Measurements from ENCODE around the gene AMIGO1.

AMIGO1 gene

GRCh38 chr1:109509176-109510134, at the start of gene AMIGO1:
TSS of gene AMIGO1 (minus strand) at chr1:109509727. CDS start at chr1:109508912, 815 bp downstream.
- Histone ChIP-seq H3K9ac (ENCODE audit: low read depth, low read length) (peak within 1 kb of the TSS; percentile 54), H3K36me3 (ENCODE audit: control insufficient read depth, insufficient read depth, low read length) (no peaks in the 10 kb centered on the region), H3K4me3 (ENCODE audit: low read depth, low read length) (peak within 1 kb of the TSS; percentile 95), H3K27me3 (ENCODE audit: control insufficient read depth, insufficient read depth, low read length) (peaks cover 44% of the 10 kb centered on the region), H3K4me1 (ENCODE audit: control insufficient read depth, insufficient read depth, low read length) (no peaks in the 10 kb centered on the region), H3K9me3 (ENCODE audit: control insufficient read depth, insufficient read depth, low read length) (no peaks in the 10 kb centered on the region)

GRCh38 chr1:109557520-109557919, 48.0 kb upstream of the AMIGO1 start:
- no peaks in the 10 kb centered on the region for H3K9me3 ChIP-seq (ENCODE audit: control insufficient read depth, insufficient read depth, low read length)
- H3K36me3 ChIP-seq (ENCODE audit: control insufficient read depth, insufficient read depth, low read length): no peaks in the 10 kb centered on the region
- H3K9ac ChIP-seq (ENCODE audit: low read depth, low read length): no peak overlapping the region
- H3K27me3 ChIP-seq (ENCODE audit: control insufficient read depth, insufficient read depth, low read length): no peaks in the 10 kb centered on the region
- H3K4me1 ChIP-seq (ENCODE audit: control insufficient read depth, insufficient read depth, low read length): peaks cover 7% of the 10 kb centered on the region
- H3K4me3 ChIP-seq (ENCODE audit: low read depth, low read length): no peak overlapping the region

- H3K27me3 ChIP-seq (ENCODE audit: control insufficient read depth, insufficient read depth, low read length): no peaks in the 10 kb centered on the region
- peaks cover 7% of the 10 kb centered on the region for H3K4me1 ChIP-seq (ENCODE audit: control insufficient read depth, insufficient read depth, low read length)
- no peaks in the 10 kb centered on the region for H3K36me3 ChIP-seq (ENCODE audit: control insufficient read depth, insufficient read depth, low read length)
Measured at GRCh38 chr1:109556563-109556962, 47.0 kb upstream of the AMIGO1 start.

GRCh38 chr1:109548321-109549267, 39.1 kb upstream of the AMIGO1 start, which contains the start of gene GNAI3:
TSS of gene GNAI3 (plus strand) at chr1:109548615. CDS start at chr1:109548721, 106 bp downstream.
- Histone ChIP-seq H3K27me3 (ENCODE audit: control insufficient read depth, insufficient read depth, low read length) (no peaks in the 10 kb centered on the region), H3K4me1 (ENCODE audit: control insufficient read depth, insufficient read depth, low read length) (peaks cover 5% of the 10 kb centered on the region), H3K36me3 (ENCODE audit: control insufficient read depth, insufficient read depth, low read length) (no peaks in the 10 kb centered on the region)

More at GRCh38 chr1:109556563-109556962, 47.0 kb upstream of the AMIGO1 start:
- H3K4me3 ChIP-seq (ENCODE audit: low read depth, low read length): no peak overlapping the region
- H3K9ac ChIP-seq (ENCODE audit: low read depth, low read length): no peak overlapping the region
- H3K9me3 ChIP-seq (ENCODE audit: control insufficient read depth, insufficient read depth, low read length): no peaks in the 10 kb centered on the region

GRCh38 chr1:109547463-109548320, 38.2 kb upstream of the AMIGO1 start:
- no peaks in the 10 kb centered on the region for H3K9me3 ChIP-seq (ENCODE audit: control insufficient read depth, insufficient read depth, low read length)

More at GRCh38 chr1:109548321-109549267, 39.1 kb upstream of the AMIGO1 start, which contains the start of gene GNAI3:
- no peaks in the 10 kb centered on the region for H3K9me3 ChIP-seq (ENCODE audit: control insufficient read depth, insufficient read depth, low read length)
- H3K9ac ChIP-seq (ENCODE audit: low read depth, low read length): peak within 1 kb of the TSS; percentile 79
- peak within 1 kb of the TSS; percentile 94 for H3K4me3 ChIP-seq (ENCODE audit: low read depth, low read length)

GRCh38 chr1:109546311-109547109, 37.0 kb upstream of the AMIGO1 start:
- Histone ChIP-seq H3K4me3 (ENCODE audit: low read depth, low read length) (peak overlapping the region; percentile 94), H3K4me1 (ENCODE audit: control insufficient read depth, insufficient read depth, low read length) (peaks cover 5% of the 10 kb centered on the region), H3K27me3 (ENCODE audit: control insufficient read depth, insufficient read depth, low read length) (no peaks in the 10 kb centered on the region), H3K36me3 (ENCODE audit: control insufficient read depth, insufficient read depth, low read length) (no peaks in the 10 kb centered on the region), H3K9me3 (ENCODE audit: control insufficient read depth, insufficient read depth, low read length) (no peaks in the 10 kb centered on the region), H3K9ac (ENCODE audit: low read depth, low read length) (peak overlapping the region; percentile 62)

More at GRCh38 chr1:109547463-109548320, 38.2 kb upstream of the AMIGO1 start:
- Histone ChIP-seq H3K4me1 (ENCODE audit: control insufficient read depth, insufficient read depth, low read length) (peaks cover 5% of the 10 kb centered on the region), H3K4me3 (ENCODE audit: low read depth, low read length) (peak overlapping the region; percentile 94), H3K27me3 (ENCODE audit: control insufficient read depth, insufficient read depth, low read length) (no peaks in the 10 kb centered on the region), H3K9ac (ENCODE audit: low read depth, low read length) (peak overlapping the region; percentile 75), H3K36me3 (ENCODE audit: control insufficient read depth, insufficient read depth, low read length) (no peaks in the 10 kb centered on the region)

- Histone ChIP-seq H3K9ac (ENCODE audit: low read depth, low read length) (no peak overlapping the region), H3K4me1 (ENCODE audit: control insufficient read depth, insufficient read depth, low read length) (peaks cover 9% of the 10 kb centered on the region)
Measured at GRCh38 chr1:109543988-109544735, 34.6 kb upstream of the AMIGO1 start.

GRCh38 chr1:109543283-109543987, 33.9 kb upstream of the AMIGO1 start:
- Histone ChIP-seq H3K9ac (ENCODE audit: low read depth, low read length) (no peak overlapping the region), H3K27me3 (ENCODE audit: control insufficient read depth, insufficient read depth, low read length) (no peaks in the 10 kb centered on the region), H3K4me3 (ENCODE audit: low read depth, low read length) (no peak overlapping the region), H3K9me3 (ENCODE audit: control insufficient read depth, insufficient read depth, low read length) (no peaks in the 10 kb centered on the region), H3K4me1 (ENCODE audit: control insufficient read depth, insufficient read depth, low read length) (peaks cover 9% of the 10 kb centered on the region), H3K36me3 (ENCODE audit: control insufficient read depth, insufficient read depth, low read length) (no peaks in the 10 kb centered on the region)

More at GRCh38 chr1:109543988-109544735, 34.6 kb upstream of the AMIGO1 start:
- Histone ChIP-seq H3K27me3 (ENCODE audit: control insufficient read depth, insufficient read depth, low read length) (no peaks in the 10 kb centered on the region), H3K36me3 (ENCODE audit: control insufficient read depth, insufficient read depth, low read length) (no peaks in the 10 kb centered on the region), H3K9me3 (ENCODE audit: control insufficient read depth, insufficient read depth, low read length) (no peaks in the 10 kb centered on the region), H3K4me3 (ENCODE audit: low read depth, low read length) (no peak overlapping the region)

- H3K9me3 ChIP-seq (ENCODE audit: control insufficient read depth, insufficient read depth, low read length): no peaks in the 10 kb centered on the region
- peaks cover 9% of the 10 kb centered on the region for H3K4me1 ChIP-seq (ENCODE audit: control insufficient read depth, insufficient read depth, low read length)
- no peaks in the 10 kb centered on the region for H3K36me3 ChIP-seq (ENCODE audit: control insufficient read depth, insufficient read depth, low read length)
- H3K27me3 ChIP-seq (ENCODE audit: control insufficient read depth, insufficient read depth, low read length): no peaks in the 10 kb centered on the region
- no peak overlapping the region for H3K9ac ChIP-seq (ENCODE audit: low read depth, low read length)
- no peak overlapping the region for H3K4me3 ChIP-seq (ENCODE audit: low read depth, low read length)
Measured at GRCh38 chr1:109542657-109543056, 33.1 kb upstream of the AMIGO1 start.

All from iPS-15b (cell line).